Measurements from ENCODE around the gene HYAL2.

DNA sequence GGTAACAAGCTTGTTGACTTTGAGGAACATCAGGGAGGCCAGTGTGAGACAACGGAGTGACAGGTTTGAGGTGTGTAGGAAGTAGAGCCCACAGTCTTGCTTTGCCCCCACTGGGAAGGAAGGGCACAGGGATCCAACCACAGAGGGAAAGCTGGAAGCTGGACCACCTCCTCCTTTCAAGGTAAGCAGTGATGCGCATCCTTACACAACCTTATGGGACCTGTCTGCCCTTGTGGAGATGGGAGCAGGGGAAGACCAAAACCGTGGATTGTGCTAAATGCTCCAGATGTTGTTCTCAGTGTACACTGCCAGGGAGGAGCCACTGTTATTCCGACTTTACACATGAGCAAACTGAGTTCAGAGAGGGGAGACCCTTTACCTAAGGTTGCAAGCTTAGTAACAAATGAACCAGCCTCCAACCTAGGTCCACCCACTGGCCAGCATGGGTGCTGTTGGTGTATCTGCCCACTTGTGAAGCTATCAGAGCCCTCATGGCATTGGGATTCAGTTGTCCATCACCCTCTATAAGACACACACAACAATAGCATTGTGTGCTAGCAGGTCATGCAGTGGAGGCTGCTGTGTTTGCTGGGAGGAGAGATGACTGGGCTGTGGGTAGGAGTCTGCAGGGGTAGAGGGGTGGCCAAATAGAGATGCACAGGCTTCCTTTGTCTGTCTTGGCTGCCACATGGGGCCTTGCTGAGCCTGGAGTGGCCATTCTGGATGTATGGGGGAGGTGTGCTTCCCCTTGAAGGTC, 44.2 kb downstream of the HYAL2 start:
- TF ChIP-seq EZH2 (IDR thresholded peaks at IDR 0.05; ENCODE audit: insufficient read depth, poor library complexity, severe bottlenecking) (no peak), EZH2phosphoT487 (IDR thresholded peaks at IDR 0.05; ENCODE audit: insufficient read depth, low read depth) (no peak)

All from GM23248 (cell line).